ENCODE results near the gene SDK2. TPM values are rescaled to one million over a fixed set of nuclear protein-coding genes. Genes with fewer than 3 reads are reported as not detected.

The SDK2 gene
- total and polyA plus RNA-seq, 2 of the 8 experiments (the other 6 are each of a cell fraction or from before 2014, with no cell fraction given): 3.9 to 4.1 TPM

GRCh38 chr17:73349138-73349537, 295.1 kb downstream of the SDK2 start:
- Histone ChIP-seq H4K8ac (ENCODE audit: extremely low read depth, insufficient read depth, low read length) (no peak overlapping the region; the same call in 1 of the 2 replicates), H4K20me1 (replicated peaks in 1 of 2; ENCODE audit: control insufficient read depth in 1 of 2, insufficient read depth in 2 of 2, low read length in 2 of 2) (no peaks in the 10 kb centered on the region), H3K4me2 (ENCODE audit: insufficient read depth in 1 of 2, low read depth in 2 of 2, low read length in 2 of 2) (no peak overlapping the region), H3K36me3 (ENCODE audit: control insufficient read depth in 2 of 4, insufficient read depth in 4 of 4, low read length in 3 of 4) (no peaks in the 10 kb centered on the region), H3K27me3 (replicated peaks in 1 of 4; ENCODE audit: control insufficient read depth in 3 of 4, extremely low read depth in 1 of 4, insufficient read depth in 3 of 4, low read length in 3 of 4) (no peaks in the 10 kb centered on the region; a peak in 1 of 7 replicates), H3K23ac (ENCODE audit: insufficient read length) (no peak overlapping the region), H2AFZ (ENCODE audit: low read length) (no peak overlapping the region), H2BK12ac (ENCODE audit: low read depth, low read length) (0 out of 2 replicates have a peak overlapping the region, but pooled peaks have one; percentile 50), H3K4ac (replicated peaks; ENCODE audit: insufficient read length, low read depth, low read length) (peak overlapping the region; percentile 57), H2BK20ac (ENCODE audit: low read length) (0 out of 2 replicates have a peak overlapping the region, but pooled peaks have one; percentile 61), H3K27ac (ENCODE audit: low read depth, low read length) (no peak overlapping the region), H2BK15ac (ENCODE audit: low read length) (no peak overlapping the region; the same call in 1 of the 2 replicates), H3K56ac (replicated peaks; ENCODE audit: insufficient read length, low read depth, low read length) (no peak overlapping the region), H2AK5ac (ENCODE audit: low read depth, low read length) (no peak overlapping the region), H3K9me3 (ENCODE audit: insufficient read depth in 2 of 2, low read depth in 1 of 2, low read length in 1 of 2) (no peaks in the 10 kb centered on the region), H3K4me3 (ENCODE audit: extremely low read depth in 1 of 4, insufficient read depth in 2 of 4, low read depth in 3 of 4, low read length in 4 of 4) (no peak overlapping the region), H3K23me2 (ENCODE audit: low read depth, low read length) (no peaks in the 10 kb centered on the region), H4K5ac (ENCODE audit: insufficient read length, low read depth, low read length) (no peak overlapping the region), H3K18ac (ENCODE audit: extremely low read depth, low read length) (peak overlapping the region; percentile 78), H2BK120ac (replicated peaks; ENCODE audit: low read depth, low read length) (no peak overlapping the region), H3K79me2 (ENCODE audit: control insufficient read depth in 1 of 2, insufficient read depth in 2 of 2, low read length in 2 of 2) (no peaks in the 10 kb centered on the region), H2BK5ac (ENCODE audit: low read depth, low read length) (peak overlapping the region; percentile 66; the same call in 1 of the 2 replicates), H4K91ac (replicated peaks; ENCODE audit: insufficient read length, low read length) (peak overlapping the region; percentile 76), H3K9ac (replicated peaks in 1 of 4; ENCODE audit: extremely low read depth in 1 of 4, low read depth in 3 of 4, low read length in 3 of 4) (no peak overlapping the region), H3K4me1 (replicated peaks in 1 of 4; ENCODE audit: control insufficient read depth in 3 of 4, insufficient read depth in 4 of 4, low read length in 3 of 4) (peaks cover 5 to 27% (median 15%) of the 10 kb centered on the region in 4 experiments), H3K79me1 (ENCODE audit: low read depth, low read length) (no peaks in the 10 kb centered on the region), H3K14ac (ENCODE audit: insufficient read length) (no peak overlapping the region)
- DNase-seq (ENCODE audit: low read depth in 1 of 2, low spot score in 2 of 2) (no peak), FAIRE-seq (no peak)
- TF ChIP-seq TAF1 (IDR thresholded peaks at IDR 0.05; ENCODE audit: low read depth, low read length) (no peak), SIN3A (conservative IDR thresholded peaks at IDR 0.05 in 1 of 2, IDR thresholded peaks at IDR 0.05 in 1 of 2; ENCODE audit: low read depth in 1 of 2, low read length in 2 of 2) (no peak), YY1 (IDR thresholded peaks at IDR 0.05; ENCODE audit: low read depth, low read length) (no peak), RNF2 (IDR thresholded peaks at IDR 0.05; ENCODE audit: borderline replicate concordance, low read depth, low read length, missing control alignments, poor library complexity, severe bottlenecking) (no peak), KDM1A (IDR thresholded peaks at IDR 0.05; ENCODE audit: borderline replicate concordance, low read length) (no peak), RFX5 (IDR thresholded peaks at IDR 0.05; ENCODE audit: borderline replicate concordance, low read depth, low read length) (no peak), HDAC2 (IDR thresholded peaks at IDR 0.05; ENCODE audit: borderline replicate concordance in 1 of 2, low read depth in 2 of 2, low read length in 2 of 2) (no peak), CBX8 (IDR thresholded peaks at IDR 0.05; ENCODE audit: borderline replicate concordance, low read depth, low read length) (no peak), POLR2A (IDR thresholded peaks at IDR 0.05; ENCODE audit: control extremely low read depth in 1 of 2, low read depth in 2 of 2, low read length in 2 of 2) (no peak)
- 70% methylated on average over 6 of the region's 6 CpGs; no CpG with 5 or more reads in 1 of the 2 experiments for WGBS, 2 experiments (ENCODE audit: extremely low coverage in 1 of 2, insufficient coverage in 1 of 2, insufficient read length in 1 of 2, insufficient replicate concordance in 2 of 2, low coverage in 1 of 2, low lambda C conversion rate in 2 of 2, missing lambda C conversion rate in 1 of 2)
- ChIA-PET POLR2A (ENCODE audit: partially characterized antibody) (interaction anchor here (0.7 to 0.9 kb wide), 3 partner anchors 11 to 26 kb away, joined by 3 to 5 read pairs (median 3); no protein-coding TSS in a partner anchor), CTCF (ENCODE audit: partially characterized antibody) (interaction anchor here (0.8 to 1.8 kb wide), 13 partner anchors 9 to 103 kb away, joined by 3 to 9 read pairs (median 3); no protein-coding TSS in a partner anchor)
